HS-27A (cell line): Measurements from ENCODE around the gene DPYSL4.
"Not testable (repeated sequence)": the region's sequence is repeated elsewhere in the genome, so short reads cannot be mapped to it uniquely, and the experiment has no call there.

Experiments
- DNase-seq: peaks from one replicate; pipeline ENCODE4 v3.0.0-alpha.2; 2012; ENCODE audit warnings: low read depth, missing footprints

The DPYSL4 gene

DNA sequence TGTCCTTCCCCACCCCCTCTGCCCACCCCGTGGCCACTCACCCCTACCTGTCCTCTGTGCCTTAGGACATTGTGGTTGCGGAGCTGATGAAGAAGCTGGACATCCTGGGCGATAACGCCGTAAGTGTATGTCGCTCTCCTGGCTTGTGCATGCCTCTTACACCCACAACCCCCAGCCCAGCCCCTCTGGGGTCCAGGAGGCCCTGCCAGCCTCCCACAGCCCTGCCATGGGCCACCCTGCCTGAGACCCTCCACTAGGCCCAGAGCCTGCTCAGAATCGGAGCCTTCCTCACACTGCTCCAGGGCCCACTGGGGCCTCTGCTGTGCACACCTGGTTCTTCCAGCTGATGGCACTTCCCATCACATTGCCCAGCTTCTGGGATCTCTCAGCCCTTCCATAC is 36.8 kb upstream of the DPYSL4 start:
- no peak for DNase-seq

DNA sequence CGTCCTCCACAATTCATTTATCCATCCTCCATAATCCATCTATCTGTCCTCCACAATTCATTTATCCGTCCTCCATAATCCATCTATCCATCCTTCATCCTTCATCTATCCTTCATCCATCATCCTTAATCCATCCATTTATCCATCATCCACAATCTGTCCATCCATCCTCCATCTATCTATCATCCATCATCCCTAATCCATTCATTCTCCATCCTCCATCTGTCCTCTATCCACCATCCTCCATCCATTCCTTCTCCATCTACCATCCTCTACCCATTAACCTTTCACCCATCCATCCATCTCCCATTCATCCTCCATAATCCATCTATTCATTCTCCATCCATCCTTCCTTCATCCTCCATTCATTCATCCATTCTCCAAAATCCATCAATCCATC is 36.0 kb upstream of the DPYSL4 start:
- DNase-seq = no peak

DNA sequence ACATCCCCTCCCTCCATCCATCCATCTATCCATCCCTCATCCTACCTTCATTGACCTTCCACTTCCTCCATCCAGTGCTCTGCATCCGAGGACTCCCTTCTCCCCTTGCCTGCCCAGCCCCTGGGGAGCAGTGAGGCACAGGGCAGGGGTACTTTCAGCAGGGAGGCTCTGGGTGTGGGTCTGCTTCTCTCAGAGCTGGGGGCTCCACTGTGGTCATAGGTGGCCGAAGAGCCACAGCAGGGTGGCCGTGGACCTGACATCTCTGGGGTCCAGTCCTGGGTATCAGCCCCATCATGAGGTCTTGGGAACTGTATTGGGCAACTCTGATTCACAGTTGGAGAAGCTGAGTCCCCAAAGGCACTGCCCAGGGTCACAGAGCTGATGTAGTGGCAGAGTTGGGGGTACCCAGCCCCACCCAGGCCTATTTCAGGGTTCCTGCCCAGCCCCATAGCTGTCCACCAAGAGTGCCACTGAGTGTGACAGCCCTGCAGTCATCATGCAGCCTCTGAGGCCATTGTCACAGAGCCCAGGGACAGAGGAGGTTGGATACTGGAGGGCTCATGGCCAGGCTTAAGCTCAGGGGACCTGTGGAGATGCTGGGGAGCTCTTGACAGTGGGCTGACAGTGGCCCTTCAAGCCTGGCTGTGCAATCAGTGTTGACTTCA is 35.3 kb upstream of the DPYSL4 start:
- no peak for DNase-seq

DNA sequence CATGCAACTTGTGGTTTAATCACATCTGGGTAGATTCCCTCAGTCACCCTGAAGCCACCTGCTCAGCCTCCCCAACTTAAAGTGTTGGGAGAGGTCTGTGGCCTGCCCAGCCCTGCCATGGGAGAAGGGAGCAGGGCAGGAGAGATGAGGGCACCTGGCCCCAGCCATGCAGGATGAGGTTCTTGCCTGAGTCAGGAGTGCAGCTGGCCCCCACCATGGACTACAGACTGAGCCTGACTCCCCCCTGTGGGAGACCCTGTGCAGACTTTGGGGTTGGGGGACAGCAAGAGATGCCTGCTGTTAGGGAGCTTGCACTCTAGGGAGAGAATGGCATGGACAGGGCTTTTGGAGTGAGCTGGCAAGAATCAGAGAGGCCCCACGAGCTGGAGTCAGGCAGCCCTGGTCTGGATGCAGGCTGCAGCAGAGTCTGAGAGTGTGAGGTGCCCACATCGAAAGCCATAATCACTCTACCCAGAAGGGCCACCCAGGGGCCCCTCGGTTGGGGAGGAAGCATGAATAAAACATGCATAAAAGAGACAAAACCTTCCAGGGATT is 34.7 kb upstream of the DPYSL4 start:
- DNase-seq = no peak

DNA sequence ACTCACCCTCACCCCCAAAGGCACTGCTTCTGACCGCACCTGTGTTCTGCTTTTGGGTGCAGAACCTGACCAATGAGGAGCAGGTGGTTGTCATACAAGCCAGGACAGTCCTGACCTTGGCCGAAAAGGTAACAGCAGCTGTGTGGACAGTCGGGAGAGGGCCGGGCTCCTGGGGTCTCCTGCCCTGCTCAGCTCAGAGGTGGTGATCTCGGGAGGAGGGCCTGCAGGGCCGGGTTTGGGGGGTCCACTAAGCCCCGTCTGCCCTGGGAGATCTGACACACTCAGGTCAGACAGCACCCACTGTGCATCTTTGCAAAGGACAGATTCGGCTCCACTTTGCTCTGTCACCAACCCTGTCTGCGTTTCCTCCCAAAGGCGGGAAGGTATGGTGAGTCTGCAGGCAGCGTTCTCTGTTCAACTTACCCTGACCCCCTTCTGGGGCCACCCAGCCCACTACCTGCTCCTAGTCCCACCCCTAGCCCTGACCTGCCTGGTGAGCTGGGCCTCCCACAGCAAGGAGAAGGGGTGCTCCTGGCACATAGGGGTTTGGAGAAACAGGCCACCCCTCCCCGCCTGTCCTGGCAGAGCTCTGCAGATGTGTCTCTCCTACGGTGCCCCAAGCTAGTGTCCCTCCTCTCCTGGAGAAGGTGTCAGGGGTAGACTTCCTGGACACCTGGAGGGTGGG is 33.7 kb upstream of the DPYSL4 start:
- no peak for DNase-seq

DNA sequence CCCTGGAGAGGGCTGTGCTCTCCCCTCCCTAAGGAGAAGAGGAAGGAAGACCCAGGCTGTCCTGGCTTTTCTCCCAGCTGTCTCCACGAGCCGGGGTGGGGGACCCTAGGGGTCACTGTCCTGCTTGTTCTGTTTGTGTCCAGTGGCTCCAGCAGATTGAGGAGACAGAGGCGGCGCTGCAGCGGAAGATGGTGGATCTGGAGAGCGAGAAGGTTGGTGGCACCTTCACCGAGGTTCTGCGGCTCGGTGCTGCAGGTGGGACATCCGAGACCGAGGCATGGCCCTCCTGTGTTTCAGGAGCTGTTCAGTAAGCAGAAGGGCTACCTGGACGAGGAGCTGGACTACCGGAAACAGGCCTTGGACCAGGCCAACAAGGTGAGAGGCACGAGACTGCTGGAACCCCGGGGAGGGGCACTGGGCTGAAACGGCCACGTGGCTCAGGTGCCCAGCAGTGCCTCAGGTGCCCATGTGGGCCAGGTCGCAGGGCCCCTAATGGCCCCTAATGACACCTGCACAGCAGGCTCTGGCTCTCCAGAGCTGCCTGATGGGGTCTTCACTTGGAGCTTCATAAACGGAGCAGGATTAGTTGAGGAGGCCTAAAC is 33.0 kb upstream of the DPYSL4 start:
- no peak for DNase-seq

DNA sequence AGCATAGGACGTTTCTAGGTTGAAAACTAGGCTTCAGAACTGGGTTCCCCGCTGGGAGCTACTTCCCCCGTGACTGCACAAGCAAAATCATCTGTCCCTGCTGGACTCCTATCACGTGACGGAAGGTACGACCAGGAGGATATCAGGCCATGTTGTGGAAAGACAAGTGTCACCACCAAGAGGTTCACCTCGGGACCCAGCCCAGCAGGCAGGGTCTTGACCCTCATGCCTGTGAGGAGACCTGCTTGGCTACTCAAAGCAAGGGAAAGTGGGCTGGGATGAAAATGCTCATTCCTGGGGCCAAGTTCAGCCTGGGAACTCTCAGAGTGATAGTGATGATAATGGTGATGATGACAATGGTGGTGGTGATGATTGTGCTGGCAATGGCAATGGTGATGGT is 32.3 kb upstream of the DPYSL4 start:
- no peak for DNase-seq

DNA sequence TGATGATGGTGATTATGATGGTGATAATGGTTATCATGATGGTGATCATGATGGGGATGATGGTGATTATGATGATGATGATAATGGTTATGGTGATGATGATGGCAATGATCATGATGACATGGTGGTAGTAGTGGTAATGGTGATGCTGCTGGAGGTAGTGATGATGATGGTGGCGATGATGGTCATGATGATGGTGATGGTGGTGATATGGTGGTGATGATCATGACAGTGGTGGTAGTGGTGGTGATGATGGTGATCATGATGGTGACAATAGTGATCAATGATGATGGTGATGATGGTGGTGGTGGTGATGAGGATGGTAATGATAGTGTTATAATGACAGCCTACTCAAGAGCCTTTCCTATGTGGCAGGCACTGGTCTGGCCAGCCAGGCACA is 31.8 kb upstream of the DPYSL4 start:
- no peak for DNase-seq

DNA sequence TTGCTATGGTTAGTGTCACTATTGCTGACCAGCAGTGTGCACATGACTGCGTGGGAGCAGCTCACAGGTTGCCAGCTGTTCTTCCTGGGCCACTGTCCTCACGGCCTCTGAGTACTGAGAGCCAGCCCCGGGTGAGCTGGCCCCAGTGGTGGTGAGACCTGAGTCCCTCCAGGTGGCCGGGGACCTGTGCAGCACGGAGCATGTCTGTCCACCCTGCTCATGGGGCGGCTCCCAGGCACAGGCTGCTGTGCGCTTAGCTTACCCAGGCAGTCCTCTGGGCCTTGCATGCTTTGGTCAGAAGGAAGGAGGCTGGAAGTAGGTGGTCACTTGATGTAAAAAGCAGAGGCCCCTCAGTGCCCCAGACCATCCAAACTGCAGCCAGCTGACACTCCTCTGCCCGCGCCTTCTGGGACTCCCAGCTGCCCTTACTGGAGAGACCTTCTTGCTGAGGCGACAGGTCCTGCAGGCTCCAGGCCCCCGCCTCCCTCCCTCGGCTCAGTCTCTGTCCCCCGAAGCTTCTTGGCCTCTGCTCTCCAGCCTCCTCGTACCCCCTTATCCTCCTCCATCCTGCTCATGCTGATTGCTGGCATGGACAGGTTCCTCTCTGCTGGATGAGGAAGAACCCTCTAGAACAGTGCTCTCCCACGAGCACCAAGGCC is 30.9 kb upstream of the DPYSL4 start:
- no peak for DNase-seq

DNA sequence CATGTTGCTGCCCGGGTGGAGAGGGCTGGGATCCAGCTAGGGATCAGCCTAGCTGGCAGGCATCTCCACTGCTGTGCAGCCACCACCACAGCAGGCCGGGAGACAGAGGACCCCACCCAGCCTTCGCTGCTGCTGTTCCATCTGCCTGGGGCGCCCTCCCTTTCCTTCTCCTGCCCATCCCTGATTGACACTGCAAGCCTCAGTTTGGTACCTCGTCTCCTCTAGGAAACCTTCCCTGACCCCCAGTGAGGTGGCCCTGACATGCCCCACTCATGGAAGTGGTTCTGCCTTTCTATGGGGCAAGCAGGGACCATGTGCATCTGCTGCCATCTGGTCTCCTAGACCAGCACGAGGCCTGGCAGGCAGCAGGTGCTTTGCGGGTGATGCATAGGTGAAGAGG is 30.4 kb upstream of the DPYSL4 start:
- no peak for DNase-seq

DNA sequence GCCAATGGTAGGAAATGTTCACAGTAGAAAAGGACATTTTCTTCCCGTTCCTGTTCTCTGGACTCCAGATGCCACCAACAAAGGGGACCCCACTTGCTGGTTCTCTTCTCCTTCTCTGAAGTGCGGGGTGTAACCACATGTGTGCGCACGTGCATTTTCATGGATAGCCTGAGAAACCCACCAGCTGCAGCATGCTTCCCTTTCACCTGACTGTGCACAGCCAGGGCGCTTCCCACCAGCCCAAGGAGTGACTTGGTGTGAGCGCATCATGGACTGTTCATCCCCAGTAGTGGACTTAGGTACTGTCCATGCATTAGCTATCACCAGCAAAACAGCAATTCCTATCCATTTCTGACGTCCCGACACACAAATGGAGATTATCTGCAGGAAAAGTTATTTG is 29.6 kb upstream of the DPYSL4 start:
- no peak for DNase-seq

DNA sequence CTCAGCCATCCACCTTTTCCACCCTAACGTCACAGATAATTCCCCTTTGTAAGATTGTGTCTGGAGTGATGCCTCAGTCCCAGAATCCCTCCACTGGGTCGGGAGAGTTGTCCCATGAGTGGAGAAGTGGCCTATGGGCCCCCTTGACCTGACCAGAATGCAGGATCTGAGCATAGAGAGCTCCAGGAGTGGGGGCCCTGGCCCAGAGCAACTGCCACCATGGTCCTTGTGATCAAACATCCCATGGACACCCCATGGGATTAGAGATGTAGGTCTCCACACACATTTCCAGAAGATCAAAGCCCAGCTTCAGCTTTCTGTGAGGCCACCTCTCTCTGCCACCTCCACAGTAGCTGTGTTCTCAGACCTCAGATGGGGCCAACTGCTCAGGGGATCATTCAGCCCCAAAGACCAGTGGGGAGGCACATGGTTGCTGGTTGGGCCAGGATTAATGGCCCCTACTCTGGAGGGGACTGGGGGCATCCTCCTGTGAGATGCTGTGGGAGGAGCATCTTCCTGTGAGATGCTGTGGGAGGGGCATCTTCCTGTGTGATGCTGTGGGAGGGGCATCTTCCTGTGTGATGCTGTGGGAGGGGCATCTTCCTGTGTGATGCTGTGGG is 28.5 kb upstream of the DPYSL4 start:
- no peak for DNase-seq

DNA sequence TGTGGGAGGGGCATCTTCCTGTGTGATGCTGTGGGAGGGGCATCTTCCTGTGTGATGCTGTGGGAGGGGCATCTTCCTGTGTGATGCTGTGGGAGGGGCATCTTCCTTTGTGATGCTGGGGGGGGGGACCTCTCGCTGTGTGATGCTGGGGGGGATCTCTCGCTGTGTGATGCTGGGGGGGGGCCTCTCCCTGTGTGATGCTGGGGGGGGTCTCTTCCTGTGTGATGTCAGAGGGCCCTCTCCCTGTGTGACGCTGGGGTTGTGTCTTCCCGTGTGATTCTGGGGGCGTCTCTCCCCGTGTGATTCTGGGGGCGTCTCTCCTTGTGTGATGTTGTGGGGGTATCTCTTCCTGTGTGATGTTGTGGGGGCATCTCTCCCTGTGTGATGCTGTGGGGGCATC is 27.9 kb upstream of the DPYSL4 start:
- no peak for DNase-seq

DNA sequence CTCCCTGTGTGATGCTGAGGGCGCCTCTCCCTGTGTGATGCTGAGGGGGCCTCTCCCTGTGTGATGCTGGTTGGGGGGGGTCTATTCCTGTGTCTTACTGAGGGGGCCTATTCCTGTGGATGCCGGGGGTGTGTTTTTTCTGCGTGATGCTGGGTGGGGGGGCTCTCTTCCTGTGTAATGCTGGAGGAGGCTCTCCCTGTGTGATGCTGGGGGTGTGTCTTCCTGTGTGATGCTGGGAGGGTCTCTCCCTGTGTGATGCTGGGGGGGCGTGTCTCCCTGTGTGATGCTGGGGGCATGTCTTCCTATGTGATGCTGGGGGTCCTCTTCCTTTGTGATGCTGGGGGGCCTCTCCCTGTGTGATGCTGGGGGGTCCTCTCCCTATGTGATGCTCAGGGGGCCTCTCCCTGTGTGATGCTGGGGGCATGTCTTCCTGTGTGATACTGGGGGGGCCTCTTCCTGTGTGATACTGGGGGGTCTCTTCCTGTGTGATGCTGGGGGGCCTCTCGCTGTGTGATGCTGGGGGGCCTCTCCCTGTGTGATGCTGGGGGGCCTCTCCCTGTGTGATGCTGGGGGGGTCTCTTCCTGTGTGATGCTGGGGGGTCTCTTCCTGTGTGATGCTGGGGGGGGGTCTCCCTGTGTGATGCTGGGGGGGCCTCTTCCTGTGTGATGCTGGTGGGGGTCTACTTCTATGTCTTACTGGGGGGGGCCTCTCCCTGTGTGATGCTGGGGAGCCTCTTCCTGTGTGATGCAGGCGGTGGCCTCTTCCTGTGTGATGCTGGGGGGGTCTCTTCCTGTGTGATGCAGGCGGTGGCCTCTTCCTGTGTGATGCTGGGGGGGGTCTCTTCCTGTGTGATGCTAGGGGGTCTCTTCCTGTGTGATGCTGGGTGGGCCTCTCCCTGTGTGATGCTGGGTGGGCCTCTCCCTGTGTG is 27.2 kb upstream of the DPYSL4 start:
- DNase-seq = not testable (repeated sequence)

DNA sequence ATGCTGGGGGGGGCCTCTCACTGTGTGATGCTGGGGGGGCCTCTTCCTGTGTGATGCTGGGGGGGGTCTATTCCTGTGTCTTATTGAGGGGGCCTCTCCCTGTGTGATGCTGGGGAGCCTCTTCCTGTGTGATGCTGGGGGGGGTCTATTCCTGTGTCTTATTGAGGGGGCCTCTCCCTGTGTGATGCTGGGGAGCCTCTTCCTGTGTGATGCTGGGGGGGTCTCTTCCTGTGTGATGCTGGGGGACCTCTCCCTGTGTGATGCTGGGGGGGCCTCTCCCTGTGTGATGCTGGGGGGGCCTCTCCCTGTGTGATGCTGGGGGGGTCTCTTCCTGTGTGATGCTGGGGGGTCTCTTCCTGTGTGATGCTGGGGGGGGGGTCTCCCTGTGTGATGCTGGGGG is 26.5 kb upstream of the DPYSL4 start:
- DNase-seq = not testable (repeated sequence)

DNA sequence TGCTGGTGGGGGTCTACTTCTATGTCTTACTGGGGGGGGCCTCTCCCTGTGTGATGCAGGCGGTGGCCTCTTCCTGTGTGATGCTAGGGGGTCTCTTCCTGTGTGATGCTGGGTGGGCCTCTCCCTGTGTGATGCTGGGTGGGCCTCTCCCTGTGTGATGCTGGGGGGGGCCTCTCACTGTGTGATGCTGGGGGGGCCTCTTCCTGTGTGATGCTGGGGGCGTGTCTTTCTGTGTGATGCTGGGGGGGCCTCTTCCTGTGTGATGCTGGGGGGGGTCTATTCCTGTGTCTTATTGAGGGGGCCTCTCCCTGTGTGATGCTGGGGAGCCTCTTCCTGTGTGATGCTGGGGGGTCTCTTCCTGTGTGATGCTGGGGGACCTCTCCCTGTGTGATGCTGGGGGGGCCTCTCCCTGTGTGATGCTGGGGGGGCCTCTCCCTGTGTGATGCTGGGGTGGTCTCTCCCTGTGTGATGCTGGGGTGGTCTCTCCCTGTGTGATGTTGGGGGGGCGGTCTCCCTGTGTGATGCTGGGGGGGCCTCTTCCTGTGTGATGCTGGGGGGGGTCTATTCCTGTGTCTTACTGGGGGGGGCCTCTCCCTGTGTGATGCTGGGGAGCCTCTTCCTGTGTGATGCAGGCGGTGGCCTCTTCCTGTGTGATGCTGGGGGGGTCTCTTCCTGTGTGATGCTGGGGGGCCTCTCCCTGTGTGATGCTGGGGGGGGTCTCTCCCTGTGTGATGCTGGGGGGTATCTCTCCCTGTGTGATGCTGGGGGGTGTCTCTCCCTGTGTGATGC is 25.7 kb upstream of the DPYSL4 start:
- not testable (repeated sequence) for DNase-seq

DNA sequence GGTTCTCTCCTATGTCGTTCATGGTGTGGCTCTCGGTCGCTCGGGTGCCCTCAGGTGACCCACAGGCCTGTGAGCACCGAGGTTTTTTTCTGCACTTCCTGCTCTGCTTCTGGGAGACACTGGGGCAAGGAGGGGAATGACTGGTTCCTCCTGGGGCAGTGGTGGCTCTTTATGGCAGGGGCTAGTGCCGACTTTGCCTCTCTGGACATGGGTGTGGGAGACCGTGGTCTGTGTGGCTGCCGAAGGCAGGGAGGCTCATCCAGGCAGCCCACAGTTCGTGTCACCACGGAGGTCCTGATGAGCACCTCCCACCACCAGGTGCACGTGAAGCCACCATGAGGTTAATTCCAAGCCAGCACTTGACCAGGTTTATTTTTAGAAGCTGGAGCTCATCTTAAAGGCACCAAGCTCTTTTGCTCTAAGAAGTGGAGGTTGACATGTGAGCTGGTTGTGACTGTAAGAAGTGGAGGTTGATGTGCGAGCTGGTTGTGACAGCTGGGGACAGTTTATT is 24.7 kb upstream of the DPYSL4 start:
- DNase-seq = no peak

DNA sequence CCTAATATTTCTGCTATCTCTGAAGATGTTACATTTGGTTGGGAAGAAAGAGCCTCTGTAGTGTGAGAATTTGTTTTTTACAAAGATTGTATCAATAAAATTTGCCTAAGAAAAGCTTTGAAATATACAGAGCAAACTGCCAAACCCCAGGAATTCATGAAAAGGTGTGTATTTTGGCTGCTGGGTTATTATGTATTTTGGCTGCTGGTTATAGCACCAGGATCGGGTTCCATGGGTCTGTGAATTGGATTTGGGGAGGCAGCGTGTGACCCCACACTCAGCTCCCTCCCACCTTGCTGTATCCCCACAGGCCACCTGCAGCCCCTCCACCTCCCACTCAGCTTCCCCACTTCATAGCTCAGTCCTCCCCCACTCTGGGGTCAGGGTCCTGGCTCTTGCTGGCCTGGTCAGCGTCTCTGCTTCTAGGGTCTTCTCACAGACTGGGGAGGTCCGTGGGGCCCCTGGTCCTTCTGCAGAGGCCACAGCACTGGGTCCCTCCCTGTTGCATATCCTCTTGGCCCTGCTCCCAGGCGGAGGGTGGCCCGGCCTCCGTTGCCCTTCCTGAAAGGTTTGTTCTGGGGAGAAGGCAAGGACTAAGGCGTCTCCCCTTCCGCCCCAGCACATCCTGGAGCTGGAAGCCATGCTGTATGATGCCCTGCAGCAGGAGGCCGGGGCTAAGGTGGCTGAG is 24.0 kb upstream of the DPYSL4 start:
- DNase-seq = no peak

DNA sequence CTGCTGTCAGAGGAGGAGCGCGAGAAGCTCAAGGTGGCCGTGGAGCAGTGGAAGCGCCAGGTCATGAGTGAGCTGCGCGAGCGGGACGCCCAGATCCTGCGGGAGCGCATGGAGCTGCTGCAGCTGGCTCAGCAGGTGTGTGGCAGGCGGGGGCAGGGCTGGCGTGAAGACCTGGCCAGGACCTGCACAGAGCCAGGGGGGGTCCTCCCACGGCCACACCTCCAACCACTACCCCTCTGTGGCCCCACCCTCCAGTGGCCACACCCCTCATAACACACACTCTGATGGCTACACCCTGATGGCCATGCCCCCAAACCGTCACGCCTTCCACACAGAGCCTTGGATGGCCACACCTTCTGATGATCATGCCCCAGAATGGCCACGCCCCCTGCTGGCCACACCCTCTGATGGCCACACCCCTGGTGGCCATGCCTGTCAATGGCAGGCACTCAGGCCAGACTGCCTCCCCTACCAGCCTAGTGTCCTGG is 23.4 kb upstream of the DPYSL4 start:
- no peak for DNase-seq
